Psoas muscle (tissue), 8 donors: ENCODE measurements around the gene RPL35A. TPM values are rescaled to one million over a fixed set of nuclear protein-coding genes. Genes with fewer than 3 reads are reported as not detected.
A peak's percentile ranks its signal among the peaks of the same experiment; 100 is the strongest.
"Not testable (repeated sequence)": the region's sequence is repeated elsewhere in the genome, so short reads cannot be mapped to it uniquely, and the experiment has no call there.

Experiments used
- ATAC-seq, 4 donors: fragments of 200-7000 bp; cut with Tn5 transposase; one replicate each; pipeline ENCODE4 v1.9.1; 2020; ENCODE audit warnings: moderate library complexity in 3 of 4, mild to moderate bottlenecking in 2 of 4
- DNase-seq, 2 donors: peaks; one replicate each; pipeline ENCODE4 v3.0.0-alpha.2; 2020
- H3K27ac ChIP-seq: fragments of 200-600 bp; one replicate; pipeline ENCODE4 v1.8.0; 2022
- H3K27me3 ChIP-seq, 3 donors: fragments of 200-600 bp in 1 of 3; one replicate each; pipeline versions ENCODE4 v1.6.1 to v1.8.0; 2013 to 2022; ENCODE audit warnings: low read length in 2 of 3, mild to moderate bottlenecking in 2 of 3, moderate library complexity in 1 of 3; ENCODE audit not compliant: insufficient read depth in 3 of 3
- H3K36me3 ChIP-seq, 2 donors: fragments of 200-600 bp in 1 of 2; one replicate each; pipeline versions ENCODE4 v1.6.1 to v1.8.0; 2013 to 2022; ENCODE audit warnings: low read depth in 1 of 2, mild to moderate bottlenecking in 1 of 2, moderate library complexity in 1 of 2; ENCODE audit not compliant: insufficient read depth in 1 of 2
- H3K4me1 ChIP-seq: fragments of 200-600 bp; one replicate; pipeline ENCODE4 v1.8.0; 2022
- H3K4me3 ChIP-seq: fragments of 200-600 bp; one replicate; pipeline ENCODE4 v1.8.0; 2022; ENCODE audit warnings: mild to moderate bottlenecking
- H3K9me3 ChIP-seq: fragments of 200-600 bp; one replicate; pipeline ENCODE4 v1.8.0; 2022
- CTCF ChIP-seq: fragments of 200-600 bp; IDR thresholded peaks from one replicate; pipeline ENCODE4 v1.8.0; 2022; ENCODE audit warnings: antibody characterized with exemption
- WGBS, 3 donors: extraction: QIAGEN DNeasy Blood & Tissue Kit; methylation state at CpG; one replicate each; pipeline versions ENCODE4 v1.1.6 to v1.1.7; 2013; 5-methylcytosine and 5-hydroxymethylcytosine counted together
- intact Hi-C, 2 donors: fragments of 100-400 bp; cut with DNase I; formaldehyde crosslinking; loops; one replicate each; pipeline versions ENCODE4 v1.11.0 to v1.14.2; 2022
- polyA plus RNA-seq, 3 donors: library from polyadenylated mRNA; stranded (reverse); fragments of 200-250 nt; gene quantifications; one replicate each; pipeline ENCODE4 v1.2.3, GENCODE V29; 2013
- total RNA-seq, 4 donors: library from RNA; stranded (reverse); fragmentation: NEBNext Ultra II Directional in 2 of 4; extraction: Animal tissue kit (Norgen Biotek cat#: 25700) in 2 of 4; gene quantifications; one replicate each; pipeline versions ENCODE4 v1.2.1 to v1.2.4, GENCODE V29; 2021 to 2023
- donor health status: healthy with polysubstance abuse.
- donor health status: DM: no; HTN: no; CAD: no; lungs with moderate emphysema.
- donor health status: Bipolar disorder and iron deficiency.
- donor health status: healthy.
- donor health status: DM: yes; HTN: yes; CAD: no.
- donor health status: DM: no; HTN: no; CAD: no.
- donor health status: DM: no; HTN: no; CAD: no.
- donor health status: DM: yes; HTN: yes; CAD: no.

Gene RPL35A
- total and polyA plus RNA-seq, 7 donors = 467 to 1,294 (median 703) TPM

- DNase-seq (no peak), ATAC-seq (no peak)
- intact Hi-C loops = no loop called here
- Histone ChIP-seq H3K27ac (no peak overlapping the region), H3K36me3 (peaks cover 17 to 62% of the 10 kb centered on the region in 2 donors), H3K4me3 (no peak overlapping the region), H3K27me3 (no peaks in the 10 kb centered on the region), H3K9me3 (no peaks in the 10 kb centered on the region), H3K4me1 (peaks cover 38% of the 10 kb centered on the region)
- WGBS, 3 donors = 86 to 90% (median 88%) methylated on average over 4 of the region's 4 CpGs
- no peak for TF ChIP-seq CTCF
These were observed 6.0 kb downstream of the RPL35A start for GRCh38 chr3:197955892-197956477.

GRCh38 chr3:197956626-197956988 is 6.6 kb downstream of the RPL35A start:
- no peak for ATAC-seq
- Histone ChIP-seq H3K27ac (no peak overlapping the region), H3K4me1 (peaks cover 37% of the 10 kb centered on the region), H3K9me3 (no peaks in the 10 kb centered on the region), H3K36me3 (peaks cover 15 to 56% of the 10 kb centered on the region in 2 donors), H3K4me3 (no peak overlapping the region), H3K27me3 (no peaks in the 10 kb centered on the region)
- intact Hi-C loops = no loop called here
- 89 to 96% (median 90%) methylated on average over 2 of the region's 2 CpGs for WGBS, 3 donors
- DNase-seq = no peak
- TF ChIP-seq CTCF = no peak

- H3K4me3 ChIP-seq = no peak overlapping the region
- TF ChIP-seq CTCF = no peak
- peaks cover 28% of the 10 kb centered on the region for H3K4me1 ChIP-seq
- peak overlapping the region; percentile 4 for H3K27ac ChIP-seq
- DNase-seq (no peak), ATAC-seq (no peak)
- no peaks in the 10 kb centered on the region for H3K27me3 ChIP-seq
- H3K36me3 ChIP-seq = peaks cover 11 to 45% of the 10 kb centered on the region in 2 donors
- intact Hi-C loops = no loop called here
- 76 to 81% (median 80%) methylated on average over 5 of the region's 5 CpGs for WGBS, 3 donors
- no peaks in the 10 kb centered on the region for H3K9me3 ChIP-seq
These were observed 7.8 kb downstream of the RPL35A start for GRCh38 chr3:197957790-197958133.

GRCh38 chr3:197958346-197958745 is 8.4 kb downstream of the RPL35A start:
- ATAC-seq = no peak
- Histone ChIP-seq H3K27ac (no peak overlapping the region), H3K27me3 (no peaks in the 10 kb centered on the region), H3K36me3 (peaks cover 9 to 39% of the 10 kb centered on the region in 2 donors), H3K4me1 (peaks cover 23% of the 10 kb centered on the region), H3K9me3 (no peaks in the 10 kb centered on the region), H3K4me3 (no peak overlapping the region)
- no peak for DNase-seq
- 90 to 93% (median 92%) methylated on average over 4 of the region's 4 CpGs for WGBS, 3 donors
- intact Hi-C loops = no loop called here
- no peak for TF ChIP-seq CTCF

GRCh38 chr3:197958848-197959247 is 8.9 kb downstream of the RPL35A start:
- WGBS, 3 donors = 89 to 92% (median 90%) methylated on average over 19 of the region's 19 CpGs
- Histone ChIP-seq H3K27ac (peak overlapping the region; percentile 81), H3K4me3 (peak overlapping the region; percentile 84), H3K36me3 (peaks cover 7 to 34% of the 10 kb centered on the region in 2 donors), H3K4me1 (peaks cover 19% of the 10 kb centered on the region)
- intact Hi-C loops, ATAC-seq, DNase-seq, H3K9me3 ChIP-seq, H3K27me3 ChIP-seq: not testable (repeated sequence)
